ENCODE measurements around the gene CHRNB4.

- no peak for TF ChIP-seq CTCF (IDR thresholded peaks at IDR 0.05)
- TF ChIP-seq EZH2 (IDR thresholded peaks at IDR 0.05; ENCODE audit: borderline replicate concordance, insufficient read depth, low read depth, low read length, poor library complexity, severe bottlenecking), result no peak
These were observed 16.1 kb downstream of the CHRNB4 start for GRCh38 chr15:78624651-78625590.
